Effector memory CD8-positive, alpha-beta T cell (primary cell): ENCODE measurements around the gene CRYL1.

Experiments used
- ATAC-seq: fragments of 150-1000 bp; cut with Tn5 transposase; replicated peaks from 2 replicates; pipeline ENCODE4 v1.10.0; 2021; ENCODE audit warnings: mild to moderate bottlenecking, moderate library complexity
- DNase-seq, 3 experiments: peaks; one replicate each; pipeline ENCODE4 v3.0.0; 2021
- H3K27ac Mint-ChIP-seq, 2 donors: one replicate each; pipeline ENCODE4 v1.8.0; 2022; ENCODE audit warnings: mild to moderate bottlenecking in 2 of 2, mixed read lengths in 2 of 2, moderate library complexity in 2 of 2
- H3K27me3 Mint-ChIP-seq, 2 donors: one replicate each; pipeline ENCODE4 v1.8.0; 2022; ENCODE audit warnings: mixed read lengths in 2 of 2
- H3K36me3 Mint-ChIP-seq: one replicate; pipeline ENCODE4 v1.8.0; 2022; ENCODE audit warnings: mild to moderate bottlenecking, moderate library complexity, mixed read lengths; ENCODE audit not compliant: insufficient read depth
- H3K4me1 Mint-ChIP-seq, 2 donors: one replicate each; pipeline ENCODE4 v1.8.0; 2022; ENCODE audit warnings: low read depth in 2 of 2, mixed read lengths in 2 of 2
- H3K4me3 Mint-ChIP-seq, 2 donors: one replicate each; pipeline ENCODE4 v1.8.0; 2022; ENCODE audit warnings: mild to moderate bottlenecking in 2 of 2, mixed read lengths in 2 of 2, moderate library complexity in 2 of 2
- H3K9me3 Mint-ChIP-seq, 2 donors: one replicate each; pipeline ENCODE4 v1.8.0; 2022; ENCODE audit warnings: mixed read lengths in 2 of 2
- total RNA-seq, 9 experiments: gene quantifications; one replicate each; lab custom pipeline; 2026; lab: John Stamatoyannopoulos, UW

Gene CRYL1
- 3.9 to 18.9 (median 8.1) reads per million in 9 experiments for total RNA-seq

GRCh38 chr13:20525601-20526544, at the start of gene CRYL1:
TSS of gene CRYL1 (minus strand) at chr13:20525857. CDS start at chr13:20525794, 63 bp downstream.
- peaks cover 8% of the 10 kb centered on the region for H3K36me3 Mint-ChIP-seq
- peak within 1 kb of the TSS; percentile 73 to 83 for H3K27ac Mint-ChIP-seq
- H3K9me3 Mint-ChIP-seq: no peaks in the 10 kb centered on the region
- H3K27me3 Mint-ChIP-seq: peaks cover 13 to 19% of the 10 kb centered on the region in 2 donors
- DNase-seq (peak; percentile 53 to 58 (median 54)), ATAC-seq (peak; percentile 87)
- H3K4me3 Mint-ChIP-seq: peak within 1 kb of the TSS; percentile 81 to 90
- H3K4me1 Mint-ChIP-seq: peaks cover 14% of the 10 kb centered on the region in 2 donors

GRCh38 chr13:20573636-20574035, 48.0 kb upstream of the CRYL1 start:
- Mint-ChIP-seq H3K9me3 (no peaks in the 10 kb centered on the region), H3K4me1 (peaks cover 0 to 4% of the 10 kb centered on the region in 2 donors), H3K4me3 (no peak overlapping the region), H3K27me3 (no peaks in the 10 kb centered on the region), H3K27ac (peak overlapping the region in 1 of 2 donors; percentile 9), H3K36me3 (peaks cover 3% of the 10 kb centered on the region)
- ATAC-seq (no peak), DNase-seq (no peak)

- DNase-seq: no peak
- Mint-ChIP-seq H3K4me1 (peaks cover 0 to 4% of the 10 kb centered on the region in 2 donors), H3K27ac (peak overlapping the region in 1 of 2 donors; percentile 9), H3K4me3 (no peak overlapping the region), H3K9me3 (no peaks in the 10 kb centered on the region), H3K27me3 (no peaks in the 10 kb centered on the region), H3K36me3 (peaks cover 3% of the 10 kb centered on the region)
- ATAC-seq: no peak
Measured at GRCh38 chr13:20573186-20573585, 47.5 kb upstream of the CRYL1 start.

GRCh38 chr13:20571676-20572075, 46.0 kb upstream of the CRYL1 start:
- no peak overlapping the region for H3K4me3 Mint-ChIP-seq
- no peak overlapping the region for H3K27ac Mint-ChIP-seq
- no peaks in the 10 kb centered on the region for H3K27me3 Mint-ChIP-seq
- H3K36me3 Mint-ChIP-seq: peaks cover 1% of the 10 kb centered on the region
- H3K4me1 Mint-ChIP-seq: peaks cover 5 to 7% of the 10 kb centered on the region in 2 donors
- ATAC-seq: no peak
- H3K9me3 Mint-ChIP-seq: no peaks in the 10 kb centered on the region
- no peak for DNase-seq

GRCh38 chr13:20570517-20570916, 44.9 kb upstream of the CRYL1 start:
- Mint-ChIP-seq H3K9me3 (no peaks in the 10 kb centered on the region), H3K27ac (no peak overlapping the region), H3K4me1 (peaks cover 6 to 7% of the 10 kb centered on the region in 2 donors), H3K4me3 (no peak overlapping the region), H3K36me3 (peaks cover 4% of the 10 kb centered on the region), H3K27me3 (no peaks in the 10 kb centered on the region)
- no peak for ATAC-seq
- no peak for DNase-seq

GRCh38 chr13:20567881-20568528, 42.3 kb upstream of the CRYL1 start:
- Mint-ChIP-seq H3K27ac (peak overlapping the region; percentile 89 to 91), H3K9me3 (no peaks in the 10 kb centered on the region), H3K27me3 (no peaks in the 10 kb centered on the region), H3K36me3 (peaks cover 4% of the 10 kb centered on the region), H3K4me3 (peak overlapping the region; percentile 93 to 96), H3K4me1 (peaks cover 6 to 7% of the 10 kb centered on the region in 2 donors)
- DNase-seq (no peak), ATAC-seq (no peak)

- H3K9me3 Mint-ChIP-seq: no peaks in the 10 kb centered on the region
Measured at GRCh38 chr13:20566898-20567874, 41.5 kb upstream of the CRYL1 start, which contains the start of gene IFT88. TSS of gene IFT88 (plus strand) at chr13:20567157. CDS start at chr13:20574386, 7,229 bp downstream.

GRCh38 chr13:20566468-20566897, 40.8 kb upstream of the CRYL1 start:
- no peak for ATAC-seq
- H3K27ac Mint-ChIP-seq: peak overlapping the region; percentile 89 to 91
- H3K4me3 Mint-ChIP-seq: peak overlapping the region; percentile 93 to 96
- no peak for DNase-seq
- peaks cover 6 to 7% of the 10 kb centered on the region in 2 donors for H3K4me1 Mint-ChIP-seq
- H3K9me3 Mint-ChIP-seq: no peaks in the 10 kb centered on the region
- peaks cover 4% of the 10 kb centered on the region for H3K36me3 Mint-ChIP-seq
- H3K27me3 Mint-ChIP-seq: no peaks in the 10 kb centered on the region

More at GRCh38 chr13:20566898-20567874, 41.5 kb upstream of the CRYL1 start, which contains the start of gene IFT88:
- DNase-seq: peak; percentile 65 to 72 (median 69)
- Mint-ChIP-seq H3K27me3 (no peaks in the 10 kb centered on the region), H3K27ac (peak within 1 kb of the TSS; percentile 89 to 91), H3K4me1 (peaks cover 6 to 7% of the 10 kb centered on the region in 2 donors), H3K36me3 (peaks cover 4% of the 10 kb centered on the region), H3K4me3 (peak within 1 kb of the TSS; percentile 93 to 96)
- peak; percentile 84 for ATAC-seq

- ATAC-seq (no peak), DNase-seq (no peak)
- no peaks in the 10 kb centered on the region for H3K9me3 Mint-ChIP-seq
- H3K4me1 Mint-ChIP-seq: peaks cover 6 to 7% of the 10 kb centered on the region in 2 donors
- H3K4me3 Mint-ChIP-seq: no peak overlapping the region
- H3K27me3 Mint-ChIP-seq: no peaks in the 10 kb centered on the region
- H3K27ac Mint-ChIP-seq: no peak overlapping the region
- H3K36me3 Mint-ChIP-seq: peaks cover 4% of the 10 kb centered on the region
Measured at GRCh38 chr13:20565115-20565736, 39.6 kb upstream of the CRYL1 start.

- H3K9me3 Mint-ChIP-seq: no peaks in the 10 kb centered on the region
- no peak for ATAC-seq
- no peak for DNase-seq
- H3K4me1 Mint-ChIP-seq: peaks cover 0 to 2% of the 10 kb centered on the region in 2 donors
- no peaks in the 10 kb centered on the region for H3K27me3 Mint-ChIP-seq
- H3K36me3 Mint-ChIP-seq: peaks cover 3% of the 10 kb centered on the region
- no peak overlapping the region for H3K27ac Mint-ChIP-seq
- H3K4me3 Mint-ChIP-seq: no peak overlapping the region
Measured at GRCh38 chr13:20561741-20562140, 36.1 kb upstream of the CRYL1 start.

- DNase-seq (no peak), ATAC-seq (no peak)
- Mint-ChIP-seq H3K4me3 (no peak overlapping the region), H3K27me3 (no peaks in the 10 kb centered on the region), H3K4me1 (no peaks in the 10 kb centered on the region), H3K27ac (no peak overlapping the region), H3K9me3 (no peaks in the 10 kb centered on the region), H3K36me3 (no peaks in the 10 kb centered on the region)
Measured at GRCh38 chr13:20559659-20560356, 34.2 kb upstream of the CRYL1 start.

GRCh38 chr13:20558982-20559381, 33.3 kb upstream of the CRYL1 start:
- no peaks in the 10 kb centered on the region for H3K9me3 Mint-ChIP-seq
- H3K36me3 Mint-ChIP-seq: no peaks in the 10 kb centered on the region
- no peaks in the 10 kb centered on the region for H3K27me3 Mint-ChIP-seq
- H3K4me3 Mint-ChIP-seq: no peak overlapping the region
- no peak overlapping the region for H3K27ac Mint-ChIP-seq
- H3K4me1 Mint-ChIP-seq: no peaks in the 10 kb centered on the region
- DNase-seq (no peak), ATAC-seq (no peak)
